ENCODE measurements around the gene AUTS2. TPM values are rescaled to one million over a fixed set of nuclear protein-coding genes. Genes with fewer than 3 reads are reported as not detected.

AUTS2 gene
- polyA plus RNA-seq, 1 donor from 2014 or later: 97.3 TPM

- H3K9ac ChIP-seq (ENCODE audit: low read length): no peak overlapping the region
- no peak overlapping the region for H2AFZ ChIP-seq (ENCODE audit: low read depth, low read length)
- TF ChIP-seq CTCF (IDR thresholded peaks at IDR 0.05; ENCODE audit: poor library complexity, severe bottlenecking) (no peak), EZH2 (IDR thresholded peaks at IDR 0.05; ENCODE audit: borderline replicate concordance, insufficient read depth, low read length, poor library complexity, severe bottlenecking) (no peak), RAD21 (conservative IDR thresholded peaks at IDR 0.05) (no peak)
- no peak overlapping the region for H3K4me2 ChIP-seq (ENCODE audit: low read length)
- H3K27ac ChIP-seq (ENCODE audit: low read length): peak overlapping the region; percentile 42
- no peaks in the 10 kb centered on the region for H3K36me3 ChIP-seq (ENCODE audit: insufficient read depth, low read length)
- H3K4me3 ChIP-seq (ENCODE audit: low read length): no peak overlapping the region
- no peaks in the 10 kb centered on the region for H4K20me1 ChIP-seq (ENCODE audit: insufficient read depth)
- H3K9me3 ChIP-seq (ENCODE audit: low read length): no peaks in the 10 kb centered on the region
- H3K27me3 ChIP-seq (ENCODE audit: insufficient read depth, low read depth, low read length): no peaks in the 10 kb centered on the region
- peaks cover 3% of the 10 kb centered on the region for H3F3A ChIP-seq (ENCODE audit: insufficient read depth, low read length, poor library complexity, severe bottlenecking)
- H3K9me2 ChIP-seq (ENCODE audit: insufficient read depth, low read length): no peaks in the 10 kb centered on the region
- H3K79me2 ChIP-seq (replicated peaks; ENCODE audit: insufficient read depth, low read length): no peaks in the 10 kb centered on the region
Measured at GRCh38 chr7:70383066-70383782, 784.9 kb downstream of the AUTS2 start.

GRCh38 chr7:70384024-70384423, 785.7 kb downstream of the AUTS2 start:
- no peaks in the 10 kb centered on the region for H3K36me3 ChIP-seq (ENCODE audit: insufficient read depth, low read length)
- no peaks in the 10 kb centered on the region for H3K9me3 ChIP-seq (ENCODE audit: low read length)
- peaks cover 3% of the 10 kb centered on the region for H3F3A ChIP-seq (ENCODE audit: insufficient read depth, low read length, poor library complexity, severe bottlenecking)
- H4K20me1 ChIP-seq (ENCODE audit: insufficient read depth): no peaks in the 10 kb centered on the region
- peak overlapping the region; percentile 42 for H3K27ac ChIP-seq (ENCODE audit: low read length)
- no peak overlapping the region for H2AFZ ChIP-seq (ENCODE audit: low read depth, low read length)
- no peak overlapping the region for H3K4me2 ChIP-seq (ENCODE audit: low read length)
- no peak overlapping the region for H3K4me3 ChIP-seq (ENCODE audit: low read length)
- peak overlapping the region; percentile 25 for H3K9ac ChIP-seq (ENCODE audit: low read length)
- no peaks in the 10 kb centered on the region for H3K79me2 ChIP-seq (replicated peaks; ENCODE audit: insufficient read depth, low read length)
- no peaks in the 10 kb centered on the region for H3K27me3 ChIP-seq (ENCODE audit: insufficient read depth, low read depth, low read length)
- no peak for TF ChIP-seq TAF1 (IDR thresholded peaks at IDR 0.05; ENCODE audit: low read depth)
- TF ChIP-seq EP300 (conservative IDR thresholded peaks at IDR 0.05; ENCODE audit: poor library complexity, severe bottlenecking): peak; percentile 80
- no peak for TF ChIP-seq EZH2 (IDR thresholded peaks at IDR 0.05; ENCODE audit: borderline replicate concordance, insufficient read depth, low read length, poor library complexity, severe bottlenecking)
- TF ChIP-seq MXI1 (conservative IDR thresholded peaks at IDR 0.05; ENCODE audit: poor library complexity, severe bottlenecking): peak; percentile 68
- TF ChIP-seq POLR2AphosphoS5 (IDR thresholded peaks at IDR 0.05): peak; percentile 90
- TF ChIP-seq RAD21 (conservative IDR thresholded peaks at IDR 0.05): peak; percentile 15
- TF ChIP-seq SMC3 (conservative IDR thresholded peaks at IDR 0.05; ENCODE audit: poor library complexity): no peak
- no peaks in the 10 kb centered on the region for H3K9me2 ChIP-seq (ENCODE audit: insufficient read depth, low read length)

- Histone ChIP-seq H3K4me3 (ENCODE audit: low read length) (no peak overlapping the region), H3K27ac (ENCODE audit: low read length) (peak overlapping the region; percentile 42), H3K9ac (ENCODE audit: low read length) (no peak overlapping the region), H3K9me2 (ENCODE audit: insufficient read depth, low read length) (no peaks in the 10 kb centered on the region), H3K36me3 (ENCODE audit: insufficient read depth, low read length) (no peaks in the 10 kb centered on the region), H3K4me2 (ENCODE audit: low read length) (no peak overlapping the region), H3K79me2 (replicated peaks; ENCODE audit: insufficient read depth, low read length) (no peaks in the 10 kb centered on the region), H2AFZ (ENCODE audit: low read depth, low read length) (no peak overlapping the region), H4K20me1 (ENCODE audit: insufficient read depth) (no peaks in the 10 kb centered on the region), H3F3A (ENCODE audit: insufficient read depth, low read length, poor library complexity, severe bottlenecking) (peaks cover 3% of the 10 kb centered on the region), H3K27me3 (ENCODE audit: insufficient read depth, low read depth, low read length) (no peaks in the 10 kb centered on the region), H3K9me3 (ENCODE audit: low read length) (no peaks in the 10 kb centered on the region)
- TF ChIP-seq REST (IDR thresholded peaks at IDR 0.05; ENCODE audit: borderline replicate concordance): no peak
- TF ChIP-seq RAD21 (conservative IDR thresholded peaks at IDR 0.05): no peak
- no peak for TF ChIP-seq POLR2AphosphoS5 (IDR thresholded peaks at IDR 0.05)
- TF ChIP-seq TAF1 (IDR thresholded peaks at IDR 0.05; ENCODE audit: low read depth): no peak
- TF ChIP-seq SMC3 (conservative IDR thresholded peaks at IDR 0.05; ENCODE audit: poor library complexity): no peak
- TF ChIP-seq EP300 (conservative IDR thresholded peaks at IDR 0.05; ENCODE audit: poor library complexity, severe bottlenecking): no peak
Measured at GRCh38 chr7:70384891-70385290, 786.6 kb downstream of the AUTS2 start.
